Fibroblast of villous mesenchyme (primary cell): ENCODE results near the gene SLFNL1. TPM values are rescaled to one million over a fixed set of nuclear protein-coding genes. Genes with fewer than 3 reads are reported as not detected.

ENCODE experiments used
- DNase-seq: peaks from one replicate; pipeline ENCODE4 v3.0.0-alpha.2; 2010; ENCODE audit warnings: low read depth
- H3K4me3 ChIP-seq: 2 replicates; pipeline ENCODE4 v1.5.1; 2011; ENCODE audit warnings: low read depth, mild to moderate bottlenecking, low read length
- total RNA-seq: library from RNA; depleted of rRNA; stranded (reverse); fragments of >200 nt; gene quantifications from 2 replicates; pipeline ENCODE4 v1.2.3, GENCODE V29; 2012
- TF ChIP-seq, protein P1 (sequence below): IDR thresholded peaks from 2 replicates; pipeline ENCODE4 v1.5.1; 2012; ENCODE audit warnings: low read depth, mild to moderate bottlenecking, low read length; ENCODE audit not compliant: insufficient read depth

Gene SLFNL1
- total RNA-seq, 1 donor: under 0.01 TPM

DNA sequence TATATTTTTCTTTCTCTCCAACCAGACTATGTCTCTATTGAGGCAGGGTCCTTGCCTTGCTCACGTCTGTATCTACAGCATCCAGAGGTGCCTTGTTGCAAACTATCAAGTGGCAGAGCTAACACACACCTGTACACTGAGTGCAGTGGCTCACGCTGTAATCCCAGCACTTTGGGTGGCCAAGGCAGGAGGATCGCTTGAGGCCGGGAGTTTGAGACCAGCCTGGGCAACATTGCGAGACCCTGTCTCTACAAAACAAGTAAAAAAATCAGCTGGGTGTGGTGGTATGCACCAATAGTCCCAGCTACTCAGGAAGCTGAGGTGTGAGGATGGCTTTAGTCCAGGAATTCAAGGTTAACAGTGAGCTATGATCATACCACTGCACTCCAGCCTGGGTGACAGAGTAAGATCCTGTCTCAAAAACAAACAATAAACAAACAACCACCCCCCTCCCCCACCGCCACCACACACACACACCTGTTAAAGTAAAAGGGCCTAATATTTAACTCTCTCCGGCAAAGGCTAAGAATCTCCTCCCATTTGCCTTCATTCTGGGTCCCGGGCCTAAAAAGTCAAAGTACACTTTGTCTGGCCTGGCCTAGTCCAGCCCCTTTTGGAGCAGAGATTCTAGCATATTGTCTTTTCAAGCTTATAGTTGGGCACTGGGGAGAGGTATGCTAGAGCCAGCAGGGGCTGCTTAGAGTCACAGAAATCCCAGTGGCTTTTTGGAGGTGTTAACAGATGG is 9.5 kb upstream of the SLFNL1 start:
- no peak for DNase-seq
- TF ChIP-seq, protein P1, sequence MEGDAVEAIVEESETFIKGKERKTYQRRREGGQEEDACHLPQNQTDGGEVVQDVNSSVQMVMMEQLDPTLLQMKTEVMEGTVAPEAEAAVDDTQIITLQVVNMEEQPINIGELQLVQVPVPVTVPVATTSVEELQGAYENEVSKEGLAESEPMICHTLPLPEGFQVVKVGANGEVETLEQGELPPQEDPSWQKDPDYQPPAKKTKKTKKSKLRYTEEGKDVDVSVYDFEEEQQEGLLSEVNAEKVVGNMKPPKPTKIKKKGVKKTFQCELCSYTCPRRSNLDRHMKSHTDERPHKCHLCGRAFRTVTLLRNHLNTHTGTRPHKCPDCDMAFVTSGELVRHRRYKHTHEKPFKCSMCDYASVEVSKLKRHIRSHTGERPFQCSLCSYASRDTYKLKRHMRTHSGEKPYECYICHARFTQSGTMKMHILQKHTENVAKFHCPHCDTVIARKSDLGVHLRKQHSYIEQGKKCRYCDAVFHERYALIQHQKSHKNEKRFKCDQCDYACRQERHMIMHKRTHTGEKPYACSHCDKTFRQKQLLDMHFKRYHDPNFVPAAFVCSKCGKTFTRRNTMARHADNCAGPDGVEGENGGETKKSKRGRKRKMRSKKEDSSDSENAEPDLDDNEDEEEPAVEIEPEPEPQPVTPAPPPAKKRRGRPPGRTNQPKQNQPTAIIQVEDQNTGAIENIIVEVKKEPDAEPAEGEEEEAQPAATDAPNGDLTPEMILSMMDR: no peak
- no peak overlapping the region for H3K4me3 ChIP-seq

DNA sequence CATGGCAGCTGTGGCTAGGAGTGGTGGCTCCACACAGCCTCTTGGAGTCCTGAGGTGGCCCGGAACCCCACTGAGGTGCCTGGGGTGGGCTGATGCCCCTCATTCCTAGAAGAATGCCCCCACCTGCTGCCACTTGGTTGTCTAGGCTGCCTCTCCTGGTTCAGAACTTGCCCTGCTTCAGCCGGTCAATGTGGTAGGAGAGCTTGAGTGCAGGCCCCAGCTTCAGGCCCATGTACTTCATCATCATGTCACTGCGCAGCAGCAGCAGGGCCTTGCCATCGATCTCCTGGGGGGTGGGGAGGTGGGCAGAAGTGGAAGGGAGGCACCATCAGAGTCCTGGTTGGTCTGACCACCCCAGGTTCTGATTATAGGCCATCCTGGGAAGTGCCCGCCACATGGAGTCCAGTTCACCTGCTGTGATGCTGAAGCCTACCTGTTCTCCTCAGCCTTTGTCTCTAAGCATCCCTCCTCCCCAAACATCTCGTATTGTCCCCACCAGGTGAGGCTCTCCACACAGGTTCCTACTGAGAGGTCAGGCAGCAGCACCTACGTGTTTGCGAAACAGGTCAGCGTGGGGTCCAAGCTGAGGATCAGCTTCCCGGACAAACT is 6.6 kb upstream of the SLFNL1 start:
- TF ChIP-seq, protein P1: no peak
- H3K4me3 ChIP-seq: no peak overlapping the region
- DNase-seq: no peak

DNA sequence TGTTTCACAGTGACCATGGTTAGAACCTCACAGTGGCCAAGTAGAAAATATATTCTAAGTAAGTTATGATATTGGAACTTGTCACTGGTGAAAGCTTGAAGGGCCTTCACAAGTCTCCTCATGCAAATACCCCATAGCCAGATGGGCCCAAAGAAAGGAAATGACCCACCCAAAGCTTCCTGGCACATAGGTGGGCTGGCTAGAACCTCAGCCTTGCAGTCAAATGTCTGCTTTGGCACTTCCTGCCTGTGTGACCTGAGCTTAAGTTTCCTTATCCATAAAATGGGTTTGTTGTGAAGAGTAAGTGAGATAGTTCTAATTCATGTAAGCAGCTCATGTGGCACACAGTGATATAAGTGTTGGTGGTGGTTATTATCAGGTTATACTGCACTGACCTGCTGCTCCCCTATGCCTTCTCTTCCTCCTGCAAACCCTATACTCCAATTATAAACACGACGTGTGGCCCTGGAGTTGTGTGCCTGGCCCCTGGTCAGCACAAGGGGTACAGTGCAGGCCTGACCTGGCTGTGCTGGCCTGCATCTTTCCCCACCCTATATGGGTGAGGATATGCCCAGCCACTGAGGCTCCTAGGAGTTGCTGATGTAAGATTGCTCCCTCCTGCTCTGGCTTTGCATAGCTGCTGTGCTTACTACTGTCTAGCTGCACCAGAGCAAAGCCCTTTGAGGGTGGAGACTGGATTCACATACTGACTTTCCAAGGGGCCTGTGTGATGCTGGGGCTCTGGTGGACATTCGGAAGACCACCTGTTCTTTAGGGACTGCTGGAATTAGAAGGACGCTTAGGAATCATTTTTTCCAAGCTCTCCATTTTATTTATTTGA is 4.7 kb upstream of the SLFNL1 start:
- TF ChIP-seq, protein P1: no peak
- no peak overlapping the region for H3K4me3 ChIP-seq
- no peak for DNase-seq

DNA sequence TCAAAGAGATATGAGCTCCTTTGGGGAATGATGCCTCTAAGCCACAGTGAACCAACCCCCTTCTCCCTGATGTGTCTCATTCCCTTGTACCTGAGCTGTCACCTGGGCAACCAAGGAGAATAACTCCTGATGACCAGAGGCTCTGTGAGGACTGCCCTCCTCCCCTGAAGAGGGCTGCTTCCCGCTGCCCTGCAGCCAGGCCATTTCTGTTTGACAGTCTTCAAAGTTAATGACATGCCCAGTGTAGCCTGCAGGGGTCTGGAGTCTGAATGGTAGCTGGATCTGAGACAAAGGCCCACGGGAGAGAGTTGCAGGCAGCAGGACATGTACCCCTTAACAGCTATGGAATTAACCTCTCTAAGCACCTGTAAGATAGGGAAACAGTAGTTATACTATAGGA is 3.4 kb upstream of the SLFNL1 start:
- no peak overlapping the region for H3K4me3 ChIP-seq
- TF ChIP-seq, protein P1: no peak
- DNase-seq: no peak

DNA sequence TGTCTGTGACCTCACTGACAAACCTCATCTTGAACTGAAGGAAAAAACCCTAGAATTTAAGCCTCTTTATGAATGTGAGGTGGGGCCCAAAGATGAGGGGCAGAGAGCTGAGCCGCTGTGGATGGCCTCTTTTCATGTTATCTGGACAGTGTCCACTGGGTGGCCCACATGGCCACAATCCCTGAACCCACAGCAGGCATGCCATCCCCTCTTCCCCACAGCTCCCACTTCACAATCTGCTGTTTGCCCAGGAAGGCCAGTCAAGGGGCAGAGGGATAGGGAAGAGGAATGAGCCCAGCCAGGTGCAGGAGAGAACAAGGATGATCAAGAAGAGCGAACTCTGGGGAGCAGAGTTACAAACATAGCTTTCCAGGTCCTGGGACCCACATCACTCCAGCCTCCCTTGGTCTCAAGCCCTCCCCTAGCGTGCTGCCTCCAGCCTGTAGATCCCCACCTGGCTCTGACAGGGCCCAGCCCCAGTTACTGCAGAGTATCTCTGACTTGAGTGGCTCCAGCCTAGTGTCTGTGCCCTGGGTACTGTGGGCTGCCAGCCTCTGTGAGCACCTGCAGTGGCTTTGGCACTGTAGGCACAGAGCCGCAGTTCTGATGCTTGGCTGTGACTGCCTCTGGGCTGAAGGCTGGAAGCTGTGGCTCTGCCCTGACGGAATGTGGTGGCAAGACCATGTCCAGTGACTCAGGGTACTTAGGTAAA is 1.9 kb upstream of the SLFNL1 start:
- H3K4me3 ChIP-seq: no peak overlapping the region
- no peak for DNase-seq
- TF ChIP-seq, protein P1: peak; percentile 46

DNA sequence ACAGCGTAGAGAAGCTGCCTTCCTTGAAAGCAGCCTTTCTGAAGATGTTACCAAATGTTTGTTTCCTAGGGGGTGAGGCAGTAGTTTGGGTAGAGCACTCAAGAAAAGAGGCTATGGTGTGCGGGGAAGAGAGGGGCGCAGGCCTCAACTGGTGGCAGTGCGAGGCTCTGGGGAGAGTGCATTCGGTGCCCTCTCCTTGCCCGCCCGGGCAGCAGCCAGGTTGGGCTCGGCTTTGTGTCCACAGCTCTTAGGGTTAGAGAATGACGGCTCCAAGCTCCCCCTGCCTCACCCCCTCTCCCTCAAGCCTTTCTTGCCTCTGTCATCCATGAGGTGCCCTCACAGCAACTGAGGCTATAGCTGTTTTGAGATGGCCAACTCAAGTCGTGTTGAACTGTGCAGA is 899 bp upstream of the SLFNL1 start:
- no peak overlapping the region for H3K4me3 ChIP-seq
- DNase-seq: no peak
- TF ChIP-seq, protein P1: no peak
